Kidney tubule cell (primary cell): ENCODE measurements around the gene AIFM3.

Source experiments
- DNase-seq: peaks from one replicate; pipeline ENCODE4 v3.0.0-alpha.2; 2018; ENCODE audit warnings: low spot score

The AIFM3 gene

DNA sequence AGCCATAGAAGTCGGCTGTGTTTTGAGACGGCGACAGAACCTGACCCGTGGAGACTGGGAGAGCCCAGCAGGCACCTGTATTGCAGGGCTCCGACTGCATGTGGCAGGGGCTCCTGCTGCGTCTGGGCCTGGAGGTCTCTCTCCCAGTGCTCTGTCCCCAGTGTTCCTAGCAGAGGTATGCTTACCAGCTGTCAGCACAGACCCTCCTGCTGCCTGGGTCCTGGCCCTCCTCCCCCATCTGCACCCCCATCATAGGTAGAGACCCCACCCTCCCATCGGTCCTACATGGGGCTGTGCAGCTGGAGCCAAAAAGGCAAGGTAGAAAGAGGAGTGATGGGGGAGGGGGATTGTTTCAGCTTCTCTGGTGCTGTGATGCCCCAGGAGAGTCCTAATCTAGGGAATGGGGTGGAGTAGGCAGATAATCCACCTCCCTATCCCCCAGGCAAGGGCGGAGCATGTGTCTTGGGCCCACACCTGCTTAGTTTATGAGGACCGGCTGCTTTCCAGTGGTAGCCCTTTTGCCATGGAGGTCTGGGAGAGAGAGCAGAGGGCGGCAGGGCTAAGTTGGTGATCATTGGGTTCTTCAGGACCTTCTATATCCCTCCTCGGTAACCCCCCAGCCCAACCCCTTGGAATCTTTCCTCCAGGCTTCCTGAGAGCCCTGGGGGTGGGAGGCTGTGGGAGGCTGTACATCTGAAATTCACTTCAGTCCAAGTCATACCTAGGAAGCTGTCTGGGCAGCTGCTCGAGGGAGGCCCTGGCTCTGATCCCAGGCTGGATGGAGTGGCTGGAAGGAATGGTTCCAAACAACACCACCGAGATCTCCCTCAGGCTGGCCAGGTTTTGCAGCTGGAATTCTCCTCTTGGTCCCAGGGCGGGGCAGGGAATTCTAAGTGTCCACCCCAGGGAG lies 60.0 kb downstream of the AIFM3 start:
- no peak for DNase-seq

DNA sequence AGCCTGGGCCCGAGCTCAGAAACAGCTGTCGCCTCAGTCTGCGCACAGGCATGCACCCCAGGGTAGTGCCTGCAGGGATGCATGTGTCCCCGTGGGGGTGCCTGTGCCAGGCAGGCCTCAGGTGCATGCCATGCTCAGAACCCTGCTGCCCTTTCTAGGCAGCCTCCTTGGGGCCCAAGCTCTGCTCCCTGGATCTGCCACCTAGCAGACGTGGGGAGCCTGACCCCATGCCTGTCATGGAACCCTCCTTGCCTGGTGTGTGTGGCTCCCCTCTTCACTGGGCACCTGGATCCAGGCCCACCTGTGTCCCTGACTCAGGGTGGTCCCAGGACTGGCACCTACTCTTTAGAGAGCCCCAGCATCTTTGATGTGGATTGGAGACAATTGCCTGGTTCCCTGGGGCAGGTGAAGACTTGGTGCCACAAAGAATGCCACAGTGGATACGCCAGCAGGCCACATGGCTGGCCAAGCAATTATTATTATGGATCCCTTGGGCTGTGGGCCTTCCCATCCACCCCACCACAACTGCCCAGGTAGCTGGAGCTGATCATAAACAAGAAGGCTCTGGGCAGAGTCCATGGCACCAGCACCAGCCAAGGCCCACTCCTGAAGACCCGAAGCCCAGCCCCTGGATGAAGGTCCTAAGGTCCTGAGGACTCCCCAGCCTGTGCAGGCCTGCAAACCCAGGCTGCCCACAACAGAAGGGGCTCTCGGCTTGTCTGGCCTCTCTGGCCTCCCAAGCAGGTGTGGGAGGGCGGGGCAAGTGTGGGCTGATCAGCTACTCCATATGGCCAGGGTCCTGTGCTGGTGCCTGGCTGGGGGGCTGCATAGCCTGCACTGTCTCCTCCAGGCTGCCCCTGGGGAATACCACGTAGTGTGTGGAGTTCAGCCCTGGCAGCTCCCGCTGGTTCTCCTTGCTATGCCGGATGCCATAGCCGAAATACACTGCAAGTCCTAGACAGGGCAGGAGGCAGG lies 61.5 kb downstream of the AIFM3 start:
- DNase-seq: no peak

DNA sequence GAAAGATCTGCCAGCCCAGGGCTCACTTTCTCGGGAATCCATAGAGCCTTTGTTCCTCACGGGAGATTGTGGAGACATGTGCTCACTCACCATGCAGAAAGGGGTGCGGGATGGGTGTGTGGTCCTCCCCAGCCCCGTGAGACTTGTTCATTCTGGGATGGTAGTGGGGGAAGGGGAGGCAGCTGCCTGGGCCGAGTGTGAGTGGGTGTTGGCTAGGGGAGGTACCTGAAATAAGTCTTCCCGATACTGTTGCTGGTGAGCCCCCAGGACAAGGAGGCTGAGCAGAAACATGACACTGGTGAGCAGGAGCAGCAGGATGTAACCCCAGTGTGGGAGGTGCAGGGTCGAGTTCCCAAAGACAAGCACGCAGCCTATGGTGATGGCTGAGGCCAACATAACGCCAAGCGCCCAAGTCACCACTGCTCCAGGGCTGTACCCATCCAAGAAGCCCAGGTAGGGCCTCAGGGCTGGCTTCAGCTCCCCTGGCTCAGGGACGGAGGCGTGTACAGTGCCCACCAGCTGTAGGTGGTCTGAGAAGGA lies 62.5 kb downstream of the AIFM3 start:
- DNase-seq: no peak

DNA sequence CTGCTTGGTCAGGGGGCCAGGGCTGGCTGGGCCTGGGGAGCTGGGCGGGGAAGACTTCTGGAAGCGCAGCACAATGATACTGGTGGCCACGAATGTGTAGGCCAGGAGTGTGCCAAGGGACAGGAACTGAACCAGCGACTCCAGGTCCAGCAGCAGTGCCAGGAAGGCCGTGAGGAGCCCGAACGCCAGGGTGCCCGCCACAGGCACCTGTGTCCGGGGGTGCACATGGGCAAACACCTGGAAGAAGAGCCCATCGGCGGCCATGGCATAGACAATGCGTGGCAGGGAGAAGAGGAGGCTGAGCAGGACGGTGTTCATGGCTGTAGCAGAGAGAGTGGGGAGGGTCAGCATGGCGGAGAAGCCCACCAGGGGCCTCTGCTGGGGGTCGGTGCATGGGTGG lies 63.0 kb downstream of the AIFM3 start:
- DNase-seq: no peak
